DOHH2 (cell line): Measurements from ENCODE around the gene PHLPP1.

Experiments
- H3F3A ChIP-seq: fragments of 200-600 bp; sonication (generic), shearing (Covaris generic); 2 replicates; pipeline ENCODE4 v1.6.0; 2016; ENCODE audit warnings: antibody characterized with exemption, mild to moderate bottlenecking; ENCODE audit not compliant: control insufficient read depth, insufficient read depth
- H3K27ac ChIP-seq: fragments of 200-600 bp; sonication (generic); 2 replicates; pipeline ENCODE4 v1.5.1; 2014; ENCODE audit warnings: low read depth, mild to moderate bottlenecking, low read length, moderate library complexity
- H3K27me3 ChIP-seq: fragments of 200-600 bp; sonication (generic); 2 replicates; pipeline ENCODE4 v1.6.1; 2014; ENCODE audit warnings: mild to moderate bottlenecking, low read length, mixed read lengths; ENCODE audit not compliant: control insufficient read depth
- H3K36me3 ChIP-seq: fragments of 200-600 bp; sonication (generic); 2 replicates; pipeline ENCODE4 v1.6.1; 2014; ENCODE audit warnings: mild to moderate bottlenecking, low read length, moderate library complexity, mixed read lengths; ENCODE audit not compliant: control insufficient read depth
- H3K4me1 ChIP-seq: fragments of 200-600 bp; sonication (generic); 2 replicates; pipeline ENCODE4 v1.6.1; 2014; ENCODE audit warnings: mild to moderate bottlenecking, low read length, mixed read lengths; ENCODE audit not compliant: control insufficient read depth
- H3K4me2 ChIP-seq: fragments of 200-600 bp; sonication (generic); 2 replicates; pipeline ENCODE4 v1.6.0; 2014; ENCODE audit warnings: mild to moderate bottlenecking, low read length, moderate library complexity
- H3K4me3 ChIP-seq: fragments of 200-600 bp; sonication (generic); 2 replicates; pipeline ENCODE4 v1.5.1; 2014; ENCODE audit warnings: mild to moderate bottlenecking, low read length, mixed read lengths
- H3K79me2 ChIP-seq: fragments of 200-600 bp; sonication (generic); 2 replicates; pipeline ENCODE4 v1.6.1; 2014; ENCODE audit warnings: mild to moderate bottlenecking, low read length, mixed read lengths; ENCODE audit not compliant: control insufficient read depth
- H3K9me2 ChIP-seq: fragments of 200-600 bp; sonication (generic); replicated peaks from 2 replicates; pipeline ENCODE4 v1.6.1; 2014; ENCODE audit warnings: mild to moderate bottlenecking, low read length, mixed read lengths; ENCODE audit not compliant: control insufficient read depth
- H3K9me3 ChIP-seq: fragments of 200-600 bp; sonication (generic); 2 replicates; pipeline ENCODE4 v1.6.1; 2014; ENCODE audit warnings: antibody characterized with exemption, low read length, mixed read lengths; ENCODE audit not compliant: control insufficient read depth, insufficient read depth
- H4K20me1 ChIP-seq: fragments of 200-600 bp; sonication (generic); 2 replicates; pipeline ENCODE4 v1.6.0; 2014; ENCODE audit warnings: low read depth, mild to moderate bottlenecking, antibody characterized with exemption, low read length, moderate library complexity; ENCODE audit not compliant: control insufficient read depth, insufficient read depth
- EZH2phosphoT487 ChIP-seq: fragments of 200-600 bp; sonication (generic); IDR thresholded peaks from 2 replicates; pipeline ENCODE4 v1.6.1; 2017; ENCODE audit warnings: borderline replicate concordance, mild to moderate bottlenecking, antibody characterized with exemption, low read length, moderate library complexity, mixed read lengths
- TF ChIP-seq, protein P1 (sequence below): fragments of 200-600 bp; sonication (generic); IDR thresholded peaks from one replicate; pipeline ENCODE4 v1.5.1; 2014; ENCODE audit warnings: antibody characterized with exemption, mild to moderate bottlenecking, low read depth, low read length; ENCODE audit not compliant: poor library complexity, severe bottlenecking

Gene PHLPP1

DNA sequence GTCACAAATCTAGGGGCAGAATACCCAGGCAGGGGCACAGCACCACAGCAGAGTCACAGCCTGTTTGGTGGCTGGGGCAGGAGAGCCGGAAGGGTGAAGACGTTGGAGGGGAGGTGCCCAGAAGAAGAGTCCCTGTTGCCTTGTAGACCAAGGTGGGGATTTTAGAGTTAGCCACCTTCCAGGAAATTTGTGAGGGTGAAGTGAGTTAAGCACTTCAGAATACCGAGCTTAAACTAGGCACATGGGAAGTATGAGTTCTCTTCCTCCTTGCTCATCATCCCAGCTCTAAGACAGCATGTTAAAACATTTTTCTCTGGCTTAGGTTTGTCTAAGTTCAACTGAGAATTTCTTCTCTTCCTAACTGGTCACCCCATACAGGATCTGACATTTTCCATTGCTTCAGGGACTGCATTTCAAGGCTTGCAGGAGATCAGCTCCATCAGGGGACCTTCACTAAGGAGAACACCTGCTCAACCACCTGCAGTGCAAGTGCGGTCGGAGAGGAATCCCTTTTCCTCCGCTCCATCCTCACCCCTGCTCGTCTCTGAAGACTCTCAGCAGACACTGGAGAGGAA is 26.5 kb upstream of the PHLPP1 start:
- no peaks in the 10 kb centered on the region for H3K4me1 ChIP-seq
- H3K79me2 ChIP-seq, result no peaks in the 10 kb centered on the region
- peaks cover 8% of the 10 kb centered on the region; the same call in 1 of the 2 replicates for H3K9me3 ChIP-seq
- no peak overlapping the region for H3K4me2 ChIP-seq
- H3F3A ChIP-seq, result no peaks in the 10 kb centered on the region
- H4K20me1 ChIP-seq, result no peaks in the 10 kb centered on the region
- TF ChIP-seq EZH2phosphoT487, result no peak
- TF ChIP-seq, protein P1, sequence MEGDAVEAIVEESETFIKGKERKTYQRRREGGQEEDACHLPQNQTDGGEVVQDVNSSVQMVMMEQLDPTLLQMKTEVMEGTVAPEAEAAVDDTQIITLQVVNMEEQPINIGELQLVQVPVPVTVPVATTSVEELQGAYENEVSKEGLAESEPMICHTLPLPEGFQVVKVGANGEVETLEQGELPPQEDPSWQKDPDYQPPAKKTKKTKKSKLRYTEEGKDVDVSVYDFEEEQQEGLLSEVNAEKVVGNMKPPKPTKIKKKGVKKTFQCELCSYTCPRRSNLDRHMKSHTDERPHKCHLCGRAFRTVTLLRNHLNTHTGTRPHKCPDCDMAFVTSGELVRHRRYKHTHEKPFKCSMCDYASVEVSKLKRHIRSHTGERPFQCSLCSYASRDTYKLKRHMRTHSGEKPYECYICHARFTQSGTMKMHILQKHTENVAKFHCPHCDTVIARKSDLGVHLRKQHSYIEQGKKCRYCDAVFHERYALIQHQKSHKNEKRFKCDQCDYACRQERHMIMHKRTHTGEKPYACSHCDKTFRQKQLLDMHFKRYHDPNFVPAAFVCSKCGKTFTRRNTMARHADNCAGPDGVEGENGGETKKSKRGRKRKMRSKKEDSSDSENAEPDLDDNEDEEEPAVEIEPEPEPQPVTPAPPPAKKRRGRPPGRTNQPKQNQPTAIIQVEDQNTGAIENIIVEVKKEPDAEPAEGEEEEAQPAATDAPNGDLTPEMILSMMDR, result no peak
- H3K4me3 ChIP-seq, result no peak overlapping the region
- H3K27ac ChIP-seq, result no peak overlapping the region
- H3K9me2 ChIP-seq, result no peaks in the 10 kb centered on the region
- H3K27me3 ChIP-seq, result no peaks in the 10 kb centered on the region
- H3K36me3 ChIP-seq, result no peaks in the 10 kb centered on the region

DNA sequence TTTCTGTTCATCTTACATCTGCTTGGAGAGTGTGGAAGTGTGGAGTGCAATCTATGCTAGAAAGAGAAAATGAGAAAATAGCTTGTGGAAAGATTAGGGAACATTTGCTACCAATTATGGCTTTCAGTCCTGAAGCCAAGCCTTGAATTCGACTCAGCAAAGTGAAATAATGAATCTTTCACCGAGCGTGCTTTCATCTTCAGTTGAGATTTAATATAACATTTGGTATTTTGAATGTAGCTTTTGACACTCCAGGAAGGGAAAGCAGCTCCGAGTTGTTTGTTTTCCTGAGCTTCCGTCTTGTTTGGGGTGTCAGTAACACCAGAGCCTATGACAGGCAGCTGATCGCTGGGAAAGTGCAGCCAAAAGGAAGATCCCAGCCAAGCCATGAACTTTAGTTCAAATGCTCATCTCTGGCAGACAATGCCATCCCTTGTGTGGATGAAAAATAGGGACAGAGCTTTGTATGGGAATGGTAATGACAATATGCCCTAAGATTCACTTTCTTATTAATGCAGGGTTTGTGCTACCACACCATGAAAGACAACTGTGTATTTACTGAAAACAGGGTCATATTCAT is 25.0 kb upstream of the PHLPP1 start:
- H3K27ac ChIP-seq, result no peak overlapping the region
- no peaks in the 10 kb centered on the region for H3F3A ChIP-seq
- H3K9me3 ChIP-seq, result peaks cover 8% of the 10 kb centered on the region; the same call in 1 of the 2 replicates
- H4K20me1 ChIP-seq, result no peaks in the 10 kb centered on the region
- no peaks in the 10 kb centered on the region for H3K79me2 ChIP-seq
- no peaks in the 10 kb centered on the region for H3K9me2 ChIP-seq
- TF ChIP-seq EZH2phosphoT487, result no peak
- TF ChIP-seq, protein P1, result no peak
- no peaks in the 10 kb centered on the region for H3K4me1 ChIP-seq
- no peak overlapping the region for H3K4me2 ChIP-seq
- H3K36me3 ChIP-seq, result no peaks in the 10 kb centered on the region
- no peak overlapping the region for H3K4me3 ChIP-seq
- no peaks in the 10 kb centered on the region for H3K27me3 ChIP-seq

DNA sequence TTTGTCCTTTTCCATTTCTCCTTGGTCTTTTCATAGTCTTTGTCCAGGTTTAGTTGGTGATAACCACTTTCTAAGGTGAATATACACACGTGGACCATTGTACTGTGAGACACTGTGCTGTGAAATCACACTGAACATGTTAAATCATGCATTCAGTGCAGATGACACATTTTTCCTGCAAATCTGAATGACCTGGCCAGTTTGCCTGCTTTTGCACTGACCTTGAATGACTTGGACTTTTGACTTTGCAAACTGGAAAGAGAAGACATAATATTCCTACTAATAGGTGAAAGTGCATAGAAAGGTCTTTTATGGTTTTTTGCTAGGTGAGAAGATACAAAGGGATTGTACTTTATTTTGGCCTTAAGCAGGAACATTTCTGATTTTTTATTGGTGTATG is 21.7 kb upstream of the PHLPP1 start:
- Histone ChIP-seq H3K79me2 (no peaks in the 10 kb centered on the region), H3K4me2 (no peak overlapping the region), H3K27ac (no peak overlapping the region), H4K20me1 (no peaks in the 10 kb centered on the region), H3K4me3 (no peak overlapping the region), H3K36me3 (no peaks in the 10 kb centered on the region), H3K9me3 (peaks cover 6% of the 10 kb centered on the region; the same call in 1 of the 2 replicates), H3K27me3 (no peaks in the 10 kb centered on the region), H3F3A (no peaks in the 10 kb centered on the region), H3K9me2 (no peaks in the 10 kb centered on the region), H3K4me1 (no peaks in the 10 kb centered on the region)
- TF ChIP-seq EZH2phosphoT487, result no peak

DNA sequence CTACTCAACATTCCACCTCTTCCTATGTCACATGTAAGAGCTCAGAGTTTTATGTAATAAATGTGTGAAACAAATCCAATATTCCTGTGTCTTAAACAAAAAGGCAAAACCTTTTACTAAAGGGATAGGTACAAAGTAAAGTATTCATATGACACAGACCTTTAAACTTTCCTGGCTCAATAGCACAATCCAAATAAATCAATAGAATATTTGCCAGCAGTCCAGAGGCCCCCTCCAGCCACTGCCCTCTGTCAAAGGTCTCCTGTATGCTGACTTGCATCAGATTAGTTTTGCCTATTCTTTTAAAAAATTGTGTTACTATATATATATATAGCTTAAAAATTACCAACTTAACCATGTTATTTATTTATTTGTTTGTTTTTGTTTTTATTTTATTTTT is 17.7 kb upstream of the PHLPP1 start:
- Histone ChIP-seq H3F3A (no peaks in the 10 kb centered on the region), H3K27ac (no peak overlapping the region), H3K9me2 (no peaks in the 10 kb centered on the region), H3K4me3 (no peak overlapping the region), H3K4me1 (no peaks in the 10 kb centered on the region; the same call in 1 of the 2 replicates), H3K79me2 (no peaks in the 10 kb centered on the region), H4K20me1 (no peaks in the 10 kb centered on the region), H3K27me3 (no peaks in the 10 kb centered on the region), H3K36me3 (no peaks in the 10 kb centered on the region), H3K4me2 (no peak overlapping the region), H3K9me3 (no peaks in the 10 kb centered on the region)
- no peak for TF ChIP-seq EZH2phosphoT487
- TF ChIP-seq, protein P1, result no peak
